GM21528 (cell line): ENCODE measurements around the gene SLC4A4.

Source experiments
- ATAC-seq: cut with Tn5 transposase; IDR thresholded peaks from one replicate; pipeline ENCODE4 v1.9.1; 2021; ENCODE audit warnings: mild to moderate bottlenecking, moderate library complexity; ENCODE audit not compliant: unreplicated experiment, low FRiP score

Gene SLC4A4

DNA sequence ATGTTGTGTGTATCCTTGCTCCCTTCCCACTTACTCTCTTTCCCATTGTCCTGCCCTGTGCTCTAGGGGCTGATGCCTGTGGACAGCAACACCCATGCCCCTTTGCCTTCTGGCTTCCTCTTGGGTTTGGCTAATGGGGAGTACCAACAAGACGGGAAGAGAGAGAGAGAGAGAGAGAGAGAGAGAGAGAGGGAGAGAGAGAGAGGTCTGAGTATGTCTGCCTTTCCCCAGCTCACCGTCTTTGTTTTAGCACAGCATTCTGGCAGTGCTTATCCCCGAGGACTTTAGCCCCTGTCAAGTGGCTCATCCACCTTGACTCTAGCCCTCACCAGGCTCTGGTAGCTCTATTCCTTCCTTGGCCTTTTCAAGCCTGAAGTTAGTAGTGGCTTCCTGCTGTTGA is 128.0 kb downstream of the SLC4A4 start:
- ATAC-seq = no peak

DNA sequence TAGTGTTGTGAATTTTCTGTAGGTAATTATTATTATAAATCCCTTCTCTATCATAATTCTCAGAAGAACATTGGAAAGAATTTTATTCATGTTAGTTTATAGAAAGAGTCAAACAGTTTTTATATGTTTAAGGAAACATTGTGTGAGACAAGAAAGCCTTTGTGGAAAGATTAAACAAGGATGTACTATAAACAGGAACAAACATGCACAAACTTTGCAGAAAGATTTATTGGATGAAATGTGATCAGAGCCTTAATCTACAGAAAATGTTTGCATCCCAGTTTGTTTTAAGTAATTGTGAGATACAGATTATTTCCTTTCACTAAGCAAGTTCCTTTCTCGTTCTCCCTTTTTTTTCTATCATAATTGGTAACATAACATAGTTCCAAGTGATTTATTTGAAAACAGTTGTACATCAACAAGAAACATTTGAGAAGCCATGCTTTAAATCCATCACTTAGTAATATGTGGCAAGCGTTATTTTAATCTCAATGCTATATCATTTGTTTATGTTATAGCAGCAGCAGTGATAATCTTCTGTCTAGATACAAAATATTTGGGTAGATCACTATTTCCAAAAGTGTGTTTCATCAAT is 129.4 kb downstream of the SLC4A4 start:
- no peak for ATAC-seq

DNA sequence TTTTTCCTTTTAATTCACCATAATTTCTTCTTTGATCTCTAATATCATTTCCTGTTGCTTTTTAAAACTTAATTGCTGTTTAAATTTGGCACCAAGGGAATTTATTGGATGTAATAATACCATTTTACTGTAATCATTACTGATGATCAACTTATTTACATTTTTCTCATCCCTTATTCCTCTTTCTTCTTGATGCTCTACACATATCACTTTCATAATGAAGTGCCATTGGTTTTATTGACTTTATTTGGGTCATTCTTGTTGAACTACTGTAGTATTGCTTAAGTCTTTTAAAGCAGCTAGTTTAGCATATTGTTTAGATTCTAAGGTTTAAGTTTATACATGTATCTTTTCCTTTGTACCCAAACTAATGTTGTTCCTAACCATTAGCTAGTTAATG is 130.7 kb downstream of the SLC4A4 start:
- no peak for ATAC-seq

DNA sequence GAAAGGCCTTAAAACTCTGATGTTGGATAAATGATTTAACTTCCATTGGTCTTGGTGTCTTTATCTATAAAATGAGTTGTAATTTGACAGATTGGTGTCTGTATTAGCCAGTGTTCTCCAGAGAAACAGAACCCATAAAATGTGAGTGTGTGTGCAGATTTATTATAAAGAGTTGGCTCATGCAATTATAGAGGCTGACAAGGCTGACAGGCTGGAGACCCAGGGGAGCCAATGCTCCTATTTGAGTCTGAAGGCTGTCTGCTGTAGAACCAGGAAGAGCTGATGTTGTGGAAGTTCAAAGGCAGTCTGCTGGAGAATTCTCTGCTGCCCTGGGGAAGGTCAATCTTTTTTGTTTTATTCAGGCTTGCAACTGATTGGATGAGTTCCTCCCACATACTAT is 131.7 kb downstream of the SLC4A4 start:
- ATAC-seq = no peak

DNA sequence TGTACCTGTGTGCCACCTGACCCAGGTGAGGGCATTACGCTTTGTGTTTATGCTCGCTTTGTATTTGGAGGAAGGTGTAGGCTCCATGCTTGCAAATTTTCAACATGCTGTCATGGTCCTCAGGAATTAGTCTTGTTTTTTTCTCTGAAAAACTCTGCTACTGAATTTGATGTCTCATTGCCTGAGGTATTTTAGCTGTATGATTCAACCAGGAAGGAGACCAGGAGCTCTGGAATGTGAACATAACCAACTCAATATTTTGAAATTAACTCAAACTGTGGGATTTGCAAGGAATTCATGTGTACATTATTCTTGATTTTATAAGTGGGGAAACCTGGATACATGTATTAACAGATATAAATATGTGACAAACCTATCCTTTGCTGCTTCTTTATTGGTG is 134.1 kb downstream of the SLC4A4 start:
- no peak for ATAC-seq

DNA sequence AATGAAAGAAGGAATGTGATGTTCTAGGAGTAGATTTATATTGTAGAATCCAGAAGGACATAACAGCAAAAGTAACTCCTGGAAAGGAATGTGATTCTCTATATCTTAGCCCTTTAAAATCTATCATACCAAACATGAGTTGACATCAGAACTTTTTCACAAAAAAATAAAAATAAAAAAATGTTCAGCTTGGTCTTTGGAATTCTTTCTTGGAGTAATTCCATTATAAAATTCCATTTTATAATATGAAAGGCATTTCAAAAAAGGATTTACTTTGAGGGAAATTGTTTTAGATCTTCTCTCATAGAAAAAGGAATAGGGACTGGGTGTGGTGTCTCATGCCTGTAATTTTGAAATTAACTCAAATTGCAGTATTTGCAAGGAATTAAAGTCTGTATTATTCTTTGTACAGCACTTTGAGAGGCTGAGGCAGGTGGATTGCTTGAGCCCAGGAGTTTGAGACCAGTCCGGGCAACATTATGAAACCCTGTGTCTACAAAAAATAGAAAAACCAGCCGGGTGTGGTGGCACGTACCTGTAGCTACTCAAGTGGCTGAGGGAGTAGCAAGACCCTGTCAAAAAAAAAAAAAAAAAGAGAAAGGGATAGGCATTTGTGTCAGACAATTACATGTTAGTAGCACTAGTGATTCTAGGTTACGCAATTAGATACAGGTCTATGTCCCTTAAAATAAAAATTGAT is 134.9 kb downstream of the SLC4A4 start:
- ATAC-seq = no peak

DNA sequence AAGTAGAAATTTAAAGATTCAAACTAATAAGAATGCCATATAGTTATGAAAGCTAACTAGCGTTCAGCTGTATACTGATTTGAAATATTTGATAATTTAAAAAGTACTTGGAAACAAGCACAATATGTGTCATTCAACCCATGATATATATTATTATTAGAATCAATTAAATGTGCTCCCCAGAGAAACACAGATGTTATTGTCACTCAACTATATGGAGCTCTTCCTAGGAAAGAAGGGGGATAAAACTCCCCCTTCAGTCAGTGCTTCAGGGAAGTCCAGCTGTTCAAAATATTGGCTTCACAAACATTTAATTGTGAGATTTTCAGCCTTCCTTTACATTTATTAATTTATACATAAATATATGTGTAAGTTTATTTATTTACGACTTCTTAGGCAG is 135.9 kb downstream of the SLC4A4 start:
- no peak for ATAC-seq

DNA sequence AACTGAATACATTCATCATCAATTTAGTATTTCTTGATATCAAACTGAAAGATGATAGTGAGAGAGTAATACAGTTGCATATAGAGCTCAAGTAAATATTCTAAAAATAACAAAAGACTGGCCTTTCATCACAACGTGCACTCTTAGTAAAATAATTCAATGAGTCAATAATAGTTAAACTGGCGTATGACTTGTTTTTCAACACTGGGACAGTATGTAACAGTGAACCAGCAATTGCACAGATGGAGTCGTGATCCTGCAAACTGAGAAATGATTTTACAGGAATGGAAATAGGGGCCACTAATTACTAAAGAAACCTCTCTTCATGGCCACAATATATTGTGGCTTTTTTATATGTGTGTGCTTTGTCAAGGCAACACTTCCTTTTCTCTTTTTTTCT is 137.4 kb downstream of the SLC4A4 start:
- no peak for ATAC-seq

DNA sequence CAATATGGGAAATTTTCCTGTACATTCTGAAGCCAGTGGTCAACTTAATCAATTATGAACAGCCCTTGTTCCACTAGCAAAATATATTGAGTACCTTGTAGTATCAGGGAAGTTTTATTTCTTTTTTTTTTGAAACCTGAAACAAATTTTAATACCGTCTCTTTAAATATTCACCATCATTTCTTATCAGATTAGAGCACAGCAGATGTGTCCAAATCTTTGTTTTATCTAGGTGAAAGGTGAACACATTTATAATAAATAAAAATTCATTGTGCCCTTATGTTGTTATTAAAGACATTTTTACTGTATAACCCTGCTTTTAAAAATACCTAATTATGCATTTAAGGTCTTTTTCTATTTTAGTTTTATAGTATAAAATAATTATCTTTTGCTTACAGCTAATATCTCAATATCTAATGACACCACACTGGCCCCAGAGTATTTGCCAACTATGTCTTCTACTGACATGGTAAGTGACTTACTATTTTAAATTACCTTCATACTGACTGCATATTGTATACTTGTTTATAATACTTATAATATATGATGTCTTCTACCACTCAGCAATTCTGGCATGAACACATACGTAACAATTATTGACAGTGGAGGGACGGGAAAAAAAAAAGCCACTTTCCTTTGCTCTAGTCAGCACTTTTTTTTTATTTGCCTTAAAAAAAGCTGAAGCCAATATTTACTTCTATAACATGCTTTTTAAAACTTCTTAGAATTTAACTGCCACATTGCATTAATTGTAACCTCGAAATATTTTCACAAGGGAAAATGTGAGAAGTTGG is 147.9 kb downstream of the SLC4A4 start:
- ATAC-seq = no peak

DNA sequence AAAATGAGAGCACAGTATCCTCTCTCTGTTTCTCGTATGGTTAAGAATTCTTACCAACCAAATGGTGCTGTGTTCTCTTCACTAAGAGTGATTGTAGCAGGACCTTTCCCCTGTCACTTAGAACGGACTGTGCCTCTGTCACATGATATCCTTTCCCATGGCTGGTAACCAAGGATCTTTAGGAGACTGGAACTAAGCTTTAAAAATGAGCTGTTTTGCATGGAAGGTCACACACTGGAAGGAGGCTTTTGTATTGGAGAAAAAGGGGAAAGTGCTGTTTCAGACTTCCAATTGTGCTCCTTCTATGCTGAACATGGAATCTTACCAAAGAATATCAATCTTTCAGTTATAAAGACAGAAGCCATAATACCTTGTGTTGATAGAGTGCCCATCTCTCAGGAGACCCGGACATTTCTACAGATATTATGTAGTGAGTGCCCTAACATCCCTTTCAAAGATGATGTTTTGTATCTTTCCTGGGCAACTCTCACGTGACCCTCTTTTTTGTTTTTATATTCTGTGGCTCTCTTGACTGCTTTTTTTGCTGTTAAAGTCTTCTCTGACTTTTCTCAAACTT is 148.6 kb downstream of the SLC4A4 start:
- ATAC-seq = no peak

DNA sequence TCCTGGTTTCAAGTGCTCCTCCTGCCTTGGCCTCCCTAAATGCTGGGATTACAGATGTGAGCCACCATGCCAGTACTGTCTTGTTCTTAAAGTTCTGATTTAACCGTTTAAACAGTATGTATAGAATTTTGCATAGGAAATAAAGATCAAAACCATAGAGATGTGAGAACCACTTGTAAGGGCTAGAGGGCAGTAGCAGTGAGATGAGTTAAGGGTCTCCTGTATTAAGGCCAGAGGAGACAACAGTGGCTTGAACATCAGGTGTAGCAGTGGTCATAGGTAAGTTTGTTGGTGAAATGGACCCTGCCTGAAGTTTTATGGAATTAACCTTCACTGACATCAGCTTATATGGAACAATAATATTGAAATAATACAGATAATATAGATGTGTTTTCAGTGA is 155.7 kb downstream of the SLC4A4 start:
- ATAC-seq = no peak

DNA sequence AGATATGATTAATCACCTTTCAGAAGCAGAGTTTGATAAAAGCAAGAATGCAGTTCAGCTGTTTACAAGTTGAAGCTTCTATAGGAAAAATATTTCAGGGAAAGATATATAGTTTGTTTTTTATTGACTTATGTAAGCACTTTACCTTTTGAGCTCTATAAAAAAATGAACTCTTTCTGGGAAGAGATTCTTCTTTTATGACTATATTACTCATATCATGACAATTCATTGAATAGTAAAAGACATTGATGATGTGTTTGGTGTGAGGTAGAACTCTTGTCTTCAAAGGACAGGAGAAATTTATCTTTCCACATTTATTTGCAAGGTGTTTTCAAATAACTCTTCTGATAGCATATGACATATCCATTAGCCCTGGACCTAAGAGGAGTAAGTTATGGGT is 156.6 kb downstream of the SLC4A4 start:
- ATAC-seq = no peak

DNA sequence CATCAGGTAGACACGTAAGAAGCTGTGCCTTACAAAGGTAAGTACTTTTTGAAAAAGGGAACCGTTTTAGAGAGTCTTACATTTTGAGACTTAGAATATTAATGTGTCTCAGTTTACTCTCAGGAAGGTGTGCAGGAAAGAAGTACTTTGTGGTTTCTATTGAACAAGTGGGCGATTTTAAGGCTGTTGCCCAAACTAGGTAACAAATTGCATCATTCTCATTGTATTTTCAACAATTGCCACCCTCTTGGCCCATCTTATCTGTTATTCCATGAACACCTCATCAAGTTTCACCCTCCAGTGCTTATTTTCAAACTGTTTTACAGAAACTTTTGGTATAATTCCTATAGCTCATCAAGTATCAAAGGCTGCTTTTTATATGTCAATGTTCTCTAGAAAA is 158.3 kb downstream of the SLC4A4 start:
- ATAC-seq = no peak

DNA sequence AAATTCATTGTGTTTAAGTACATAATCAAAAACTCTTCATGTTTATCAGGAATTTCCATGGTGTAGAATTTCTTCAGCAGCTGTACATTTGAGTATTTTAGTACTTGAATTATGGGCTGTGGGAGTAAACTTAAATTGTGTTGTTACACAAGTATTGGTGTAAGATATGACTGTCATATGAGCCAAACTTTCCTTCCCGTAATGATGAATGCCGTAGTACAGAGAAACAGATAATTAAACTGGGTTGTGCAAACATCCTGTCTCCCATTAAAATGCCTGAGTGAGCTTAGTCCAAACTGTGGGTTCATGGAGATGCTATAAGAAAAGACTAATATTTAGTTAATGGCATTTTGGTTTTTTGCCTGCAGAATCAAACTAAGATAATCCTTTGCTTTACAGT is 159.2 kb downstream of the SLC4A4 start:
- ATAC-seq = no peak

DNA sequence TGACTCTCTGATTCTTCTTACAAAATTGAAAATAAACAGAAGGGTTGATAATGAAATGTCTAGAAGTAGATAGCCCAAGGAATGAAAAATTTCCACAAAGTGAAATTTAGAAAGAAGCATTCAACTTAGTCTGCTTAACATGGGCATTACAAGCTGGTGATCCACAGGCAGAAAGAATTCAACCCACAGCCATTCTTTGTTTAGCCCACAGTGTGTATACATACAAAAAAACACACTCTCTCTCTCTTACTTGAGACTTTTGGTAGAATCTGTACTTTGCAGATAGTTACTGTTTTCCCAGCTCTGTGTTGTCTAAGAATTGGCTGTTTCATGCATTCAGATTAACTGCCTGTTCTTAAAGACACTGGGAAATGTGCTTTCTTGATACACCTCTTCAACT is 159.8 kb downstream of the SLC4A4 start:
- no peak for ATAC-seq

DNA sequence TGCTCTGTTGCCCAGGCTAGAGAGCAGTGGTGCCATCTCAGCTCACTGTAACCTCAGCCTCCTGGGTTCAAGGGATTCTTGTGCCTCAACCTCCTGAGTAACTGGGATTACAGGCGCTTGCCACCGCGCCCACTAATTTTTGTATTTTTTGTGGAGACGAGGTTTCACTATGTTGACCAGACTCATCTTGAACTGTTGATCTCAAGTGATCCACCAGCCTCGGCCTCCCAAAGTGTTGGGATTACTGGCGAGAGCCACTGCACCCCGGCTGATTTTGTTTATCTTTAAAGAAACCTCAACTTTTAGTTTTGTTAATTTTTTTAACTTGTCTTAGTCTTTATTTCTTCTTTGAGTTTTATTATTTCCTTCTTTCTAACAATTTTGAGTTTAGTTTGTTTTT is 163.2 kb downstream of the SLC4A4 start:
- ATAC-seq = no peak

DNA sequence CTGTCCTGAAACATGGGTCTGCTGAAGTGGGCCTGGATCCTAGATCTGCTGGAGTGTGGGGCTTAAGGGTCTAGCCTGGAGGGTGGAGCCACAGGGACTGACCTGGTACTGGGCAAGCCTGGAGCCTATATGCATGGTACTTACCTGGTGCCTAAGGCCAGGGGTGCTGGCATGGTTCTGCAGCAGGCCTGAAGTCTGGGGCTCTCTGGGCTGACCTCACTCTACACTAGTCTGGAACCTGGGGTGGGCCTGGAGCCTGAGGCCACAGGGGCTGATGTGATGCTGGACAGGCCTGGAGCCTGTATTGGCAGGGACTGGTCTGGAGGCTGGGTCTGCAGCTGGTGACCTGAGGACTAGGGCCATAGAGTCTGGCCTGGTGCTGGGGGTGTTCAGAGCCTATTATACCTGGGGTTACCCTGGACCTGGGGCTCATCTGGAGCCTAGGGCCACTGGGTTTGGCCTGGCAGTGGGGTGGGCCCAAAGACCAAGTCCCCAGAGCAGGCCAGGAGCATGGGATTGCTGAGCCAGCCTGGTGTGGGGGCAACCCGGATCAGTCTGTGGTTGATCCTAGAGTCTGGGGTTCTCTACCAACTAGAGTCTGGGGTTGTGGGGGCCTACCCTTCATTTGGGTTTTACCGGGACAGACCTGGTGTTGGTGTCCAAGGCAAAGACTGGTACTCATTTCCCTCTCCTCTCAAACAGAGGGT is 179.6 kb downstream of the SLC4A4 start:
- ATAC-seq = no peak

DNA sequence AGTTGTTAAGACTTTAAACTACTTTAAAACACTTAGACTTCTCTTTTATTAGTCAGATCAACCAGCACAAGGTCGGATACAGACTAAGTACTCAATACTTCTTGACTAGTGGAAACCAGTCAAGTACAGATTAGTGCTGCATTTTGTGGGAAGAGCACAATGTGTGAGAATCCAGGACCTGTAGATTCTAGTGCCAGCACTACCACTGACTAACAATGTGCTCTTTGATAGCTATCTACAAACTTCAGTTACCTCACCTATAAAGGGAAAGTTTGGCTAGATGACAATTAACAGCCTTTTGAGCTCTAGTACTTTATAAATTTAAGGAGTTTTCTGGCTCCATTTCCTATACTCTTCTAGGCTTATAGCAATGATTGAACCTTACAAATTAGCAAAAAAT is 181.5 kb downstream of the SLC4A4 start:
- ATAC-seq = no peak

DNA sequence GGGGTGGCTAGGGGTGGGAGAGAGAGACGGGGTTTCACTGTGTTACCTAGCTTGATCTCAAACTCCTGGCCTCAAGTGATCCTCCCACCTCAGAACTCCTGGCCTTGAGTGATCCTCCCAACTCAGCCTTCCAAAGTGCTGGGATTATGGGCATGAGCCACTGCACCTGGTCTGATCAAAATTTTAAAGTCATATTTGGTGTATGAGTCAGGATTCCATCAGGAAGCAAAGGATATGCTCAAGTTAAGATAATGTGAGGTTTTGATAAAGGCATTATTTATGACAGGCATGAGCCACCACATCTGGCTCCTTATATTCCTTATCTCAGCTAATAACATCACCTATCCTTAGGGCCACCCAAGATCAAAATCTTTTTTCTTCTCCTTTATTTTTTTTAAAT is 182.0 kb downstream of the SLC4A4 start:
- no peak for ATAC-seq

DNA sequence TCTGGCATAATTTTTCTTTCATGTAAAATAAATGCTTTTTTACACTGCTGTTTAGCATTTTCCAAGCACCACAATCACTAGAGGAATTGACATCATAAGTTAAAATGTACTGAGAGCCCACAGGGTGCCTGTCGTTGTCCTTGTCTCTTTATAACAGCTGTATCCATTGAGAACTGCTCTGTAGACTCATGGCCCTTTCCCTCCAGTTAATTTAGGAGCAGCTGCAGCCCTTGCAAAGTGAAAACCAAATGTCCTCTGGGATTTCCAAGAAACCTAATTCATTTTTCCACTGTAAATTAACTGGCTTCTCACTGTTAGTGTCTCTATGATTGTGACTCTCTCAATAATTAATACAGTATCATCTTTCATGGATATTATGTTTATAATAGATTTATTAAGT is 185.9 kb downstream of the SLC4A4 start:
- no peak for ATAC-seq
